Ascending aorta (tissue), 2 donors: ENCODE measurements around the gene A2ML1. TPM values are rescaled to one million over a fixed set of nuclear protein-coding genes. Genes with fewer than 3 reads are reported as not detected.
"Not testable (repeated sequence)": the region's sequence is repeated elsewhere in the genome, so short reads cannot be mapped to it uniquely, and the experiment has no call there.

Experiments
- DNase-seq, 2 donors: peaks; one replicate each; pipeline ENCODE4 v3.0.0-alpha.2; 2019; ENCODE audit warnings: low spot score in 2 of 2
- H3K27ac ChIP-seq, 2 donors: fragments of 200-600 bp; sonication (generic); one replicate each; pipeline ENCODE4 v1.5.1; 2016 to 2017; ENCODE audit warnings: mild to moderate bottlenecking in 1 of 2
- H3K27me3 ChIP-seq: fragments of 200-600 bp; sonication (generic); one replicate; pipeline ENCODE4 v1.5.1; 2017
- H3K36me3 ChIP-seq, 2 donors: fragments of 200-600 bp; sonication (generic); one replicate each; pipeline ENCODE4 v1.5.1; 2016
- H3K4me1 ChIP-seq, 2 donors: fragments of 200-600 bp; sonication (generic); one replicate each; pipeline ENCODE4 v1.5.1; 2016 to 2017; ENCODE audit warnings: mild to moderate bottlenecking in 1 of 2
- H3K4me3 ChIP-seq, 2 donors: fragments of 200-600 bp; sonication (generic); one replicate each; pipeline ENCODE4 v1.5.1; 2016 to 2017; ENCODE audit warnings: mild to moderate bottlenecking in 1 of 2
- H3K9me3 ChIP-seq, 2 donors: fragments of 200-600 bp; sonication (generic); one replicate each; pipeline ENCODE4 v1.5.1; 2016
- CTCF ChIP-seq, 3 experiments: fragments of 200-600 bp in 2 of 3; fragments of 450-650 bp in 1 of 3; sonication (generic) in 2 of 3; IDR thresholded peaks; one replicate each; pipeline ENCODE4 v1.5.1; 2016 to 2019; ENCODE audit warnings: antibody characterized with exemption in 3 of 3, mild to moderate bottlenecking in 1 of 3, moderate library complexity in 1 of 3
- intact Hi-C: fragments of 100-400 bp; cut with DNase I; formaldehyde crosslinking; loops from one replicate; pipeline ENCODE4 v1.15.1; 2023
- total RNA-seq: library from RNA; depleted of rRNA; stranded (reverse); fragments of >200 nt; gene quantifications from one replicate; pipeline ENCODE4 v1.1.0, GENCODE V29; 2016

Gene A2ML1
- total RNA-seq, 1 donor from 2014 or later = not detected

GRCh38 chr12:8781381-8782127 lies 40.9 kb upstream of the A2ML1 start:
- no peak for TF ChIP-seq CTCF (IDR thresholded peaks at IDR 0.05)
- Histone ChIP-seq H3K27me3 (no peaks in the 10 kb centered on the region), H3K36me3 (peaks cover 7 to 12% of the 10 kb centered on the region in 2 donors), H3K27ac (peak overlapping the region; percentile 22 to 26), H3K4me1 (peaks cover 0 to 18% of the 10 kb centered on the region in 2 donors), H3K9me3 (no peaks in the 10 kb centered on the region), H3K4me3 (no peak overlapping the region)
- DNase-seq = no peak
- intact Hi-C loops = no loop called here

- Histone ChIP-seq H3K9me3 (no peaks in the 10 kb centered on the region), H3K36me3 (peaks cover 7 to 12% of the 10 kb centered on the region in 2 donors), H3K4me3 (no peak overlapping the region), H3K27me3 (no peaks in the 10 kb centered on the region), H3K27ac (no peak overlapping the region), H3K4me1 (peaks cover 0 to 12% of the 10 kb centered on the region in 2 donors)
- no peak for DNase-seq
- intact Hi-C loops = no loop called here
- TF ChIP-seq CTCF (IDR thresholded peaks at IDR 0.05) = no peak
These were observed 38.0 kb upstream of the A2ML1 start for GRCh38 chr12:8784290-8784888.

- H3K4me3 ChIP-seq = no peak overlapping the region
- intact Hi-C loops = no loop called here
These were observed 36.9 kb upstream of the A2ML1 start for GRCh38 chr12:8785499-8785898.

GRCh38 chr12:8787206-8787605 lies 35.2 kb upstream of the A2ML1 start:
- H3K4me3 ChIP-seq, DNase-seq, intact Hi-C loops, H3K27ac ChIP-seq, H3K27me3 ChIP-seq, H3K9me3 ChIP-seq, H3K4me1 ChIP-seq: not testable (repeated sequence)
- H3K36me3 ChIP-seq = peaks cover 7 to 12% of the 10 kb centered on the region in 2 donors

More at GRCh38 chr12:8785499-8785898, 36.9 kb upstream of the A2ML1 start:
- TF ChIP-seq CTCF (IDR thresholded peaks at IDR 0.05) = no peak
- H3K27me3 ChIP-seq = no peaks in the 10 kb centered on the region
- H3K4me1 ChIP-seq = peaks cover 0 to 8% of the 10 kb centered on the region in 2 donors
- H3K27ac ChIP-seq = no peak overlapping the region
- no peak for DNase-seq
- H3K9me3 ChIP-seq = no peaks in the 10 kb centered on the region
- peaks cover 7 to 12% of the 10 kb centered on the region in 2 donors for H3K36me3 ChIP-seq

- H3K9me3 ChIP-seq, H3K4me1 ChIP-seq, DNase-seq, intact Hi-C loops, H3K27ac ChIP-seq, H3K36me3 ChIP-seq, H3K4me3 ChIP-seq, H3K27me3 ChIP-seq: not testable (repeated sequence)
These were observed 33.7 kb upstream of the A2ML1 start for GRCh38 chr12:8788706-8789105.

- H3K9me3 ChIP-seq, H3K27me3 ChIP-seq, H3K36me3 ChIP-seq, H3K27ac ChIP-seq, DNase-seq, H3K4me3 ChIP-seq, H3K4me1 ChIP-seq, intact Hi-C loops: not testable (repeated sequence)
These were observed 32.9 kb upstream of the A2ML1 start for GRCh38 chr12:8789341-8790013.

GRCh38 chr12:8793226-8793625 lies 29.2 kb upstream of the A2ML1 start:
- DNase-seq, H3K27me3 ChIP-seq, intact Hi-C loops: not testable (repeated sequence)

GRCh38 chr12:8794611-8795010 lies 27.8 kb upstream of the A2ML1 start:
- H3K4me1 ChIP-seq, intact Hi-C loops: not testable (repeated sequence)

More at GRCh38 chr12:8793226-8793625, 29.2 kb upstream of the A2ML1 start:
- not testable (repeated sequence) for H3K36me3 ChIP-seq, H3K27ac ChIP-seq, H3K9me3 ChIP-seq, H3K4me3 ChIP-seq, H3K4me1 ChIP-seq

More at GRCh38 chr12:8794611-8795010, 27.8 kb upstream of the A2ML1 start:
- not testable (repeated sequence) for H3K27me3 ChIP-seq, H3K9me3 ChIP-seq, DNase-seq, H3K4me3 ChIP-seq, H3K36me3 ChIP-seq, H3K27ac ChIP-seq
